HUDEP-2 (cell line): Measurements from ENCODE around the gene EXOC6B.

Experiments used
- DNase-seq, 76 experiments: peaks; one replicate each; lab custom pipeline; 2025; ENCODE audit not compliant: unreplicated experiment in 76 of 76; lab: John Stamatoyannopoulos, UW

EXOC6B gene

GRCh38 chr2:72745679-72746368 lies 80.0 kb downstream of the EXOC6B start:
- DNase-seq, result peak in 27 of 76 experiments; percentile 2 to 53 (median 26)

- DNase-seq, result no peak
These were observed 81.8 kb downstream of the EXOC6B start for GRCh38 chr2:72744049-72744448.

- no peak for DNase-seq
These were observed 82.4 kb downstream of the EXOC6B start for GRCh38 chr2:72743481-72743880.

GRCh38 chr2:72738096-72738495 lies 87.7 kb downstream of the EXOC6B start:
- DNase-seq, result no peak

GRCh38 chr2:72734432-72734831 lies 91.4 kb downstream of the EXOC6B start:
- no peak for DNase-seq

- DNase-seq, result no peak
These were observed 94.7 kb downstream of the EXOC6B start for GRCh38 chr2:72731116-72731515.

- DNase-seq, result no peak
These were observed 98.5 kb downstream of the EXOC6B start for GRCh38 chr2:72727356-72727755.

GRCh38 chr2:72723769-72724370 lies 102.0 kb downstream of the EXOC6B start:
- no peak for DNase-seq

- DNase-seq, result no peak
These were observed 103.3 kb downstream of the EXOC6B start for GRCh38 chr2:72722492-72723070.

- no peak for DNase-seq
These were observed 106.4 kb downstream of the EXOC6B start for GRCh38 chr2:72719416-72719815.

- no peak for DNase-seq
These were observed 107.0 kb downstream of the EXOC6B start for GRCh38 chr2:72718876-72719275.

GRCh38 chr2:72716601-72717000 lies 109.2 kb downstream of the EXOC6B start:
- DNase-seq, result no peak

- no peak for DNase-seq
These were observed 112.0 kb downstream of the EXOC6B start for GRCh38 chr2:72713857-72714256.

GRCh38 chr2:72712977-72713376 lies 112.9 kb downstream of the EXOC6B start:
- DNase-seq, result no peak

- no peak for DNase-seq
These were observed 113.5 kb downstream of the EXOC6B start for GRCh38 chr2:72712304-72712703.

- DNase-seq, result no peak
These were observed 115.2 kb downstream of the EXOC6B start for GRCh38 chr2:72710418-72711152.

GRCh38 chr2:72708236-72708635 lies 117.6 kb downstream of the EXOC6B start:
- DNase-seq, result no peak

- no peak for DNase-seq
These were observed 127.5 kb downstream of the EXOC6B start for GRCh38 chr2:72698300-72698699.

- DNase-seq, result no peak
These were observed 129.3 kb downstream of the EXOC6B start for GRCh38 chr2:72696559-72696958.

GRCh38 chr2:72695676-72696075 lies 130.2 kb downstream of the EXOC6B start:
- no peak for DNase-seq

GRCh38 chr2:72694715-72695496 lies 130.9 kb downstream of the EXOC6B start:
- DNase-seq, result no peak
